ENCODE results near the gene UBA6. TPM values are rescaled to one million over a fixed set of nuclear protein-coding genes. Genes with fewer than 3 reads are reported as not detected.

The UBA6 gene
- total RNA-seq, 1 experiment from 2014 or later, result 72.2 TPM

DNA sequence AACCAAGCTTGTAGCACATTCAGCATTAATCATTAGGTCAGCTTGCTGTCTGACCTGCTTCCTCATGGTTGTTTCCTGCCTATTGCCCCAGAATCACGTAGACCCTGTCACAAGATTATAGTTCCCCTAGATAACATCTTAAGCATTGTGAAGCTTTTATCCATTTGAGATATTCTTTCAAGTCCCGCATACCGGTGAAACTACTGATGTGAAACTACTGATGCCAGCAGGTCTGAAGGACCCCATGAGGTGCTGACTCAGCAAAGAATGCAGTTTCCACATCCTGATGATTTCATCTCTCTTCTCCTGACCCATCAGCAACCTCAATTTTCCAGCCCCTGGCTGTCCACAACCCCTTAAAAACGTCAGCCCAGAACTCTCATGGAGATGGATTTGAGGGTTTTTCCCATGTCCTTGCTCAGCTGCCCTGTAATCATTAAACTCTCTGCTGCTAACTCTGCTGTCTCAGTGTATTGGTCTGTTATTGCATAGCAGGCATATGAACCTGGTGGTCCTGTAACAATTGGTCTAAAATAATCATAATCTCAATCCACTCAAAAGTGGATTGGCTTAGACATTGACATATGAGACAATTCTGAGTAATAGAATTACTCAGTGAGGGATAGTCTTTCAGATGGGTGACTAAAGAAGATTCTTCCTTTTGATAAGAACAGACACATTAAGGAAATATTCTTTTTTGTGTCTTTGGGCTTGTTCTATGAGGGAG is 26.3 kb upstream of the UBA6 start:
- H3K79me2 ChIP-seq (ENCODE audit: insufficient read depth, low read length), result no peaks in the 10 kb centered on the region
- no CpG with 5 or more reads among the region's 4 CpGs for WGBS (ENCODE audit: extremely low coverage, insufficient read length, low lambda C conversion rate)
- Mint-ChIP-seq H3K36me3 (ENCODE audit: insufficient read depth in 1 of 3, low read depth in 3 of 3) (peaks cover 0 to 8% (median 1%) of the 10 kb centered on the region in 3 experiments; a peak in 3 of 7 replicates), H3K4me1 (peaks cover 16 to 17% of the 10 kb centered on the region in 2 experiments), H3K27ac (peak overlapping the region in 1 of 3 experiments; percentile 35; a peak in 2 of 7 replicates), H3K9me3 (peaks cover 0 to 2% of the 10 kb centered on the region in 2 experiments; a peak in 2 of 5 replicates), H3K4me3 (no peak overlapping the region), H3K27me3 (ENCODE audit: low read depth) (no peaks in the 10 kb centered on the region)
- no peak overlapping the region for H2AK5ac ChIP-seq (ENCODE audit: insufficient read length, low read length)
- H4K8ac ChIP-seq (replicated peaks; ENCODE audit: insufficient read length, low read depth, low read length), result no peak overlapping the region
- DNase-seq, result no peak
- no peak overlapping the region for H2BK12ac ChIP-seq (ENCODE audit: insufficient read length, low read depth, low read length)
- H2BK120ac ChIP-seq (ENCODE audit: low read depth, low read length, poor library complexity, severe bottlenecking), result no peak overlapping the region
- H4K91ac ChIP-seq (ENCODE audit: insufficient read length, low read depth, low read length), result no peak overlapping the region
- no peak overlapping the region for H2BK5ac ChIP-seq (ENCODE audit: insufficient read length, low read length)
- no peak overlapping the region for H3K56ac ChIP-seq (ENCODE audit: insufficient read length, low read depth, low read length)
- no peaks in the 10 kb centered on the region for H4K20me1 ChIP-seq (ENCODE audit: control insufficient read depth, insufficient read depth, insufficient read length)
- H3K23me2 ChIP-seq (ENCODE audit: insufficient read length, low read depth, low read length, poor library complexity, severe bottlenecking), result no peaks in the 10 kb centered on the region
- H2BK20ac ChIP-seq (ENCODE audit: low read depth, low read length, poor library complexity, severe bottlenecking), result no peak overlapping the region
- H3K23ac ChIP-seq (ENCODE audit: insufficient read length, low read depth, low read length), result no peak overlapping the region
- H3K27ac ChIP-seq (ENCODE audit: insufficient read length, low read depth, low read length), result no peak overlapping the region
- no peak overlapping the region for H3K9ac ChIP-seq (ENCODE audit: extremely low read depth, insufficient read length, low read length)
- no peaks in the 10 kb centered on the region; the same call in 1 of the 2 replicates for H3K4me1 ChIP-seq (ENCODE audit: insufficient read depth, low read length)
- TF ChIP-seq, protein P1, sequence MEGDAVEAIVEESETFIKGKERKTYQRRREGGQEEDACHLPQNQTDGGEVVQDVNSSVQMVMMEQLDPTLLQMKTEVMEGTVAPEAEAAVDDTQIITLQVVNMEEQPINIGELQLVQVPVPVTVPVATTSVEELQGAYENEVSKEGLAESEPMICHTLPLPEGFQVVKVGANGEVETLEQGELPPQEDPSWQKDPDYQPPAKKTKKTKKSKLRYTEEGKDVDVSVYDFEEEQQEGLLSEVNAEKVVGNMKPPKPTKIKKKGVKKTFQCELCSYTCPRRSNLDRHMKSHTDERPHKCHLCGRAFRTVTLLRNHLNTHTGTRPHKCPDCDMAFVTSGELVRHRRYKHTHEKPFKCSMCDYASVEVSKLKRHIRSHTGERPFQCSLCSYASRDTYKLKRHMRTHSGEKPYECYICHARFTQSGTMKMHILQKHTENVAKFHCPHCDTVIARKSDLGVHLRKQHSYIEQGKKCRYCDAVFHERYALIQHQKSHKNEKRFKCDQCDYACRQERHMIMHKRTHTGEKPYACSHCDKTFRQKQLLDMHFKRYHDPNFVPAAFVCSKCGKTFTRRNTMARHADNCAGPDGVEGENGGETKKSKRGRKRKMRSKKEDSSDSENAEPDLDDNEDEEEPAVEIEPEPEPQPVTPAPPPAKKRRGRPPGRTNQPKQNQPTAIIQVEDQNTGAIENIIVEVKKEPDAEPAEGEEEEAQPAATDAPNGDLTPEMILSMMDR (conservative IDR thresholded peaks at IDR 0.05), result no peak
- no peak overlapping the region for H3T11ph ChIP-seq (ENCODE audit: low read length)
- H4K5ac ChIP-seq (ENCODE audit: insufficient read length, low read depth, low read length), result no peak overlapping the region
- H3K27me3 ChIP-seq (ENCODE audit: insufficient read depth, low read length), result no peaks in the 10 kb centered on the region
- no peaks in the 10 kb centered on the region for H3K9me3 ChIP-seq (ENCODE audit: control insufficient read depth, low read depth, low read length)
- H3K4ac ChIP-seq (ENCODE audit: low read depth, low read length), result no peak overlapping the region
- H3K18ac ChIP-seq (ENCODE audit: insufficient read length, low read depth, low read length), result no peak overlapping the region
- no peak overlapping the region for H3K4me2 ChIP-seq (ENCODE audit: insufficient read depth, insufficient read length, low read length)
- H3K79me1 ChIP-seq (ENCODE audit: insufficient read depth, low read depth, low read length, poor library complexity, severe bottlenecking), result no peaks in the 10 kb centered on the region
- no peak overlapping the region for H3K14ac ChIP-seq (ENCODE audit: insufficient read depth, low read length)
- no peak overlapping the region for H2AFZ ChIP-seq (ENCODE audit: low read length)
- no peak overlapping the region for H2BK15ac ChIP-seq (ENCODE audit: low read depth, low read length)

All from H9 (cell line).